BJ (cell line): Measurements from ENCODE around the gene BICC1. TPM values are rescaled to one million over a fixed set of nuclear protein-coding genes. Genes with fewer than 3 reads are reported as not detected.

Experiments used
- CTCF ChIA-PET: fragments of 350-600 bp; formaldehyde crosslinking; extraction: SDS; loops from one replicate; lab custom pipeline; 2021; ENCODE audit warnings: antibody characterized with exemption, inconsistent platforms; lab: Yijun Ruan, JAX
- POLR2A ChIA-PET: fragments of 300-600 bp; sonication (Branson Sonifier 250); formaldehyde crosslinking; extraction: SDS; loops from one replicate; lab custom pipeline; 2021; ENCODE audit warnings: antibody characterized with exemption; lab: Charles Lee
- DNase-seq: peaks from one replicate; pipeline ENCODE4 v3.0.0-alpha.2; 2011; ENCODE audit warnings: low read depth
- H3K27me3 ChIP-seq: 2 replicates; pipeline ENCODE4 v1.6.0; 2011; ENCODE audit warnings: low read length; ENCODE audit not compliant: control insufficient read depth, insufficient read depth
- H3K36me3 ChIP-seq: 2 replicates; pipeline ENCODE4 v1.5.1; 2011; ENCODE audit warnings: low read length; ENCODE audit not compliant: control insufficient read depth, insufficient read depth
- H3K4me3 ChIP-seq: 2 replicates; pipeline ENCODE4 v1.5.1; 2011; ENCODE audit warnings: low read depth, mild to moderate bottlenecking, control low read depth, low read length
- CTCF ChIP-seq: IDR thresholded peaks from 2 replicates; pipeline ENCODE4 v1.5.1; 2011; ENCODE audit warnings: low read depth, mild to moderate bottlenecking, control low read depth, inconsistent platforms, low read length, moderate library complexity; ENCODE audit not compliant: insufficient read depth
- polyA plus RNA-seq: library from polyadenylated mRNA; depleted of rRNA; stranded (reverse); fragments of >200 nt; gene quantifications from 2 replicates; pipeline ENCODE4 v1.2.3, GENCODE V29; 2011

The BICC1 gene
- polyA plus RNA-seq, 1 experiment = 27.0 TPM

GRCh38 chr10:58642916-58643428, 130.3 kb downstream of the BICC1 start:
- CTCF ChIA-PET = interaction anchor here (0.8 to 2.0 kb wide), 9 partner anchors 53 to 597 kb away, joined by 3 to 7 read pairs (median 4); no protein-coding TSS in a partner anchor
- no peaks in the 10 kb centered on the region for H3K27me3 ChIP-seq
- no peak for TF ChIP-seq CTCF
- POLR2A ChIA-PET = no interaction called here
- DNase-seq = no peak
- no peak overlapping the region for H3K4me3 ChIP-seq
- H3K36me3 ChIP-seq = no peaks in the 10 kb centered on the region

- Histone ChIP-seq H3K4me3 (no peak overlapping the region), H3K27me3 (no peaks in the 10 kb centered on the region), H3K36me3 (no peaks in the 10 kb centered on the region; the same call in 1 of the 2 replicates)
- no peak for TF ChIP-seq CTCF
- ChIA-PET CTCF (interaction anchor here (1.6 to 2.0 kb wide), 2 partner anchors 113 to 186 kb away, joined by 3 to 7 read pairs; no protein-coding TSS in a partner anchor), POLR2A (interaction anchor here (0.6 kb wide), 1 partner anchor 46 kb away, joined by 3 read pairs; no protein-coding TSS in a partner anchor)
- no peak for DNase-seq
Observed at GRCh38 chr10:58644311-58644710, 131.6 kb downstream of the BICC1 start.

DNA sequence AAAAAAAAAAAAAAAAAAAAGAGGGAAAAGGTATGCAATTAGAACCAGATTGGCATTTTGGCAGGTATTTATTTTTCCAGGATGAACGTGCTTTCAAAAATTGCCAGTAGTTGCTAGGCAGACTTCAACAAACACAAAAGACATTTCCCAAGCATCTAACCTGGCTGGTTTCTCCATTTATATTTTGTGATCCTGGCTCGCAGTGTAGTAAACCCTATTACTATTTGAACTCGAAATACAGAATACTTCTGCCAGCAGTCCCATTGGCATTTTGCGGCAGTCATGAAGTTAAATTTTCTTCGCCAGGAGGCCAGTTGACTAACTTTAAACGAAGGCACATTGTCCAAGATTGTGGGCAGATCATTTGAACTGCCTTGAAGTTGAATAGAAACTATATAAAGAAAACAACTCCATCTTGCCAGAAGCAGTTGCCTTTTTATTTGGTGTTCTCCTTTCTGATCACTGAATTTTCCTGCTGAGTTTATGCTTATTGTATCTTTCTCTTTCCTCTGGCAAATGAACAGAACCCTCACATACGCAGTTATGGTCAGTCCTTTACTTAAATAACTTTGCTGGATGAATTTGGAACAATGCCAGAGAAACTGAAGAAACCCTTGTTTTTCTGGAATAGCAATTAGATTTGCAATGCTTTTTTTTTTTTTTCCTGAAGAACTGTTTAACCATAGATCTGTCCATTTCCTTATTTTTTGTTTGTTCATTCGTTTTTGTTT, 132.9 kb downstream of the BICC1 start:
- H3K27me3 ChIP-seq = no peaks in the 10 kb centered on the region
- no peak for TF ChIP-seq CTCF
- DNase-seq = no peak
- H3K4me3 ChIP-seq = no peak overlapping the region
- no peaks in the 10 kb centered on the region; the same call in 1 of the 2 replicates for H3K36me3 ChIP-seq
- CTCF ChIA-PET = no interaction called here
- POLR2A ChIA-PET = no interaction called here

DNA sequence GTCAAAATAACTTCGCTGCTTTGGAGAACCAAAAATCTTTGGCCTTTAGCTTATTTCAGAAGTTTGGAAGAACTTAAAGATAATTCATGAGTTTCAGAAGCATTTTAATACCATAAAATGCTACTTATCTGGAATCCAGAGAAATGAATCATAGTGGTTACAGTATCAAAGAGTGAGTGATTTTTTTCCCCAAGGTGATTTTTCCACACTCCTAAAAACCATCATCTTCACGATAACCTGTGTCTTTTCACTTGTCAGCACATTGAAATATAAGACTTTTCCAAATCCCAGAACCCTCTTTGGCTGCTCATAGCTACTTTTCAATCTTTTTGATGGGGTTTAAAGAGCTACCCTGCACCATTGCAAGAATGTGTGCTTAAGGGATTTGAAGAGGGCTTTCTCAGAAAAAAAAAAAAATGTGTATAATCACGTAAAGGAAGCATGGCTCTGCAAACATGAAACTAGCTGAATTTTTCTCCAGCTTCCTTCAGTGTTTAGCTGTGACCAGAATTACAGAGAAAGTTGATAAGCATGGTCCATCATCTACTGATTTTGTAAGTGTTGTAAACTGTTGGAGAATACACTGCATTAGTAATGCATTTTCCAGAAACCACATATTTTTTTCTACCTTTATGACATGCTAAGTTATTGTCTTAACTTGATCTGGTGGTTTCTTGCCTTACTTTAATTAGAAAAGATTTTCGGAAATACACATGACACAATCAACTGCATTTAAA, 134.9 kb downstream of the BICC1 start:
- POLR2A ChIA-PET = no interaction called here
- Histone ChIP-seq H3K4me3 (no peak overlapping the region), H3K27me3 (no peaks in the 10 kb centered on the region), H3K36me3 (no peaks in the 10 kb centered on the region; the same call in 1 of the 2 replicates)
- CTCF ChIA-PET = no interaction called here
- no peak for TF ChIP-seq CTCF
- DNase-seq = no peak

- no peak overlapping the region for H3K4me3 ChIP-seq
- no peak for DNase-seq
- TF ChIP-seq CTCF = no peak
- no peaks in the 10 kb centered on the region; the same call in 1 of the 2 replicates for H3K36me3 ChIP-seq
- CTCF ChIA-PET = no interaction called here
- H3K27me3 ChIP-seq = no peaks in the 10 kb centered on the region
- POLR2A ChIA-PET = no interaction called here
Observed at GRCh38 chr10:58648131-58648530, 135.5 kb downstream of the BICC1 start.
